A673 (cell line): Measurements from ENCODE around the gene PTPN14.

Source experiments
- EZH2 ChIP-seq: fragments of 200-600 bp; sonication (generic); IDR thresholded peaks from 2 replicates; pipeline ENCODE4 v1.6.1; 2017; ENCODE audit warnings: borderline replicate concordance, low read depth, mild to moderate bottlenecking, mixed read lengths, antibody characterized with exemption, low read length; ENCODE audit not compliant: poor library complexity, severe bottlenecking
- TF ChIP-seq, protein P1 (sequence below): fragments of 300-800, 200-600 bp; sonication (generic); conservative IDR thresholded peaks from 2 replicates; pipeline ENCODE4 v1.5.1; 2017; ENCODE audit warnings: low read depth, mild to moderate bottlenecking, antibody characterized with exemption, low read length, moderate library complexity, mixed read lengths

DNA sequence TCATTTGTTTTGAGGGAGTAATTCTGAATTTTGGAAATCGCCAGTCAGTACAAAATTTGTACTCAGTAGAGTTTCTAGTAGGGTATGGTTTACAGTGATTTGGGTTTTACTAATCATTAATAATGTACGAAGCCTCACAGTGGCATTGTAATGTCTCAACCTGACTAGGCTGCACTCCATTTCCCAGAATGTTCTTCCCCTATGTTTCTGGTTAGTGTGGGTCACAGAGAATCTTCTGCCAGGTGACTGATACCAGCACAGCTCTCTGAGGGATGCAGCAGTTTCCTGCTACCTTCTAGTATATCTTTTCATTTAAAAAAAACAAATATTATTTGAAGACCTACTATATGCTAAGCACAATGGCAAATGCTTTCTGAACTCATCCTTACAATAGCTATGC is 112.9 kb downstream of the PTPN14 start:
- TF ChIP-seq, protein P1, sequence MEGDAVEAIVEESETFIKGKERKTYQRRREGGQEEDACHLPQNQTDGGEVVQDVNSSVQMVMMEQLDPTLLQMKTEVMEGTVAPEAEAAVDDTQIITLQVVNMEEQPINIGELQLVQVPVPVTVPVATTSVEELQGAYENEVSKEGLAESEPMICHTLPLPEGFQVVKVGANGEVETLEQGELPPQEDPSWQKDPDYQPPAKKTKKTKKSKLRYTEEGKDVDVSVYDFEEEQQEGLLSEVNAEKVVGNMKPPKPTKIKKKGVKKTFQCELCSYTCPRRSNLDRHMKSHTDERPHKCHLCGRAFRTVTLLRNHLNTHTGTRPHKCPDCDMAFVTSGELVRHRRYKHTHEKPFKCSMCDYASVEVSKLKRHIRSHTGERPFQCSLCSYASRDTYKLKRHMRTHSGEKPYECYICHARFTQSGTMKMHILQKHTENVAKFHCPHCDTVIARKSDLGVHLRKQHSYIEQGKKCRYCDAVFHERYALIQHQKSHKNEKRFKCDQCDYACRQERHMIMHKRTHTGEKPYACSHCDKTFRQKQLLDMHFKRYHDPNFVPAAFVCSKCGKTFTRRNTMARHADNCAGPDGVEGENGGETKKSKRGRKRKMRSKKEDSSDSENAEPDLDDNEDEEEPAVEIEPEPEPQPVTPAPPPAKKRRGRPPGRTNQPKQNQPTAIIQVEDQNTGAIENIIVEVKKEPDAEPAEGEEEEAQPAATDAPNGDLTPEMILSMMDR: no peak
- no peak for TF ChIP-seq EZH2
